Measurements from ENCODE around the gene ZNF385C. TPM values are rescaled to one million over a fixed set of nuclear protein-coding genes. Genes with fewer than 3 reads are reported as not detected.

The ZNF385C gene
- total RNA-seq, 1 donor from 2014 or later, result under 0.01 TPM

DNA sequence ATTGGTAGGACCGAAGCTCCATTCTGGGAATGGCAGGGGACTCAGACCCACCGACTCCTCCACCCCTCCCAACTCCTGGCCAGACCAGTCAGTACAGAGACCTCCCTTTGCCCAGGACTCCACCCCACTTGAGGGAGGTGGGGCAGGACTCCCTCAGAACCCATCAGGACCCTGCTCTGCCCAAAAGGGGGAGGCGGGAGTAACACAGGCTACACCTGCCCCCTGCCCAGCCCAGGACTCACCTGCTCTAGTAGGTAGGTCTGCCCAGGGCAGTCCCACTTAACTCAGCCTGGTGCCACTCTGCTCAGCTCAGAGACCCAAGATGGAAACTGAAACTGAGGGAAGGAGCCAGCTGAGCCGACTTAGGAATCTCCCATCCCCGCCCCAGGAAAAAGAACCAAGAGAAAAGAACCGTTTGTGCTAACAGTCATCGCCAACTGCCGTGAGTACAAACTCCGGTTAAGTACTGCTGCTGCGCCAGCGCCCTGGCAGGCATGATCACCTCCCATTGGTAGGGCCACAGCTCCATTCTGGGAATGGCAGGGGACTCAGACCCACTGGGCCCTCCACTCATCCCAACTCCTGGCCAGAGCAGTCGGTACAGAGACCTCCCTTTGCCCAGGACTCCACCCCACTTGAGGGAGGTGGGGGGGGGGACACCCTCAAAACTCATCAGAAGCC, 13.7 kb upstream of the ZNF385C start:
- H3K27me3 ChIP-seq (ENCODE audit: control insufficient read depth, insufficient read depth, low read length), result no peaks in the 10 kb centered on the region
- FAIRE-seq, result no peak
- H3K4me3 ChIP-seq (ENCODE audit: low read depth, low read length), result peak overlapping the region; percentile 47
- no peak for TF ChIP-seq CTCF (IDR thresholded peaks at IDR 0.05; ENCODE audit: insufficient read depth, low read length, severe bottlenecking)
- peak; percentile 38 for DNase-seq (ENCODE audit: low read depth)
- peaks cover 14% of the 10 kb centered on the region for H3K36me3 ChIP-seq (ENCODE audit: control insufficient read depth, insufficient read depth, low read length)

DNA sequence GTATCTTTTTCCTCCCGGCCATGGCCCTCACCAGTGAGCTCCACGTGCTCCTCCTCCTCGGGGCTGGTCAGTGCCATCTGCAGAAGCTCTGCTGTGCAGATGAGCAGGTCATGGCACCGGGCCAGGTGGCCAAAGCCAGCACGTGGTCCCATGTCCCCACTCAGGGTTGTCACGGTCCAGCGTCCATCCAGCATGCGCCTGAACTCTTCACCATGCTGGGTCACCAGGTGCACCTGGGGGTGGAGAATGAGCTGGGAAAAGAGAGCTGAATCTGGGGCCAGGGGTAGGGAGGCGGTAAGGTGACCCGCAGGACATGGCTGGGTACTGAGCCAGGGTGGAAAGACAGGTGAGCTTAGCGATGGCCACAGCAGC, 13.0 kb upstream of the ZNF385C start:
- no peak overlapping the region for H3K4me3 ChIP-seq (ENCODE audit: low read depth, low read length)
- no peaks in the 10 kb centered on the region for H3K27me3 ChIP-seq (ENCODE audit: control insufficient read depth, insufficient read depth, low read length)
- H3K36me3 ChIP-seq (ENCODE audit: control insufficient read depth, insufficient read depth, low read length), result peaks cover 13% of the 10 kb centered on the region
- FAIRE-seq, result no peak
- no peak for TF ChIP-seq CTCF (IDR thresholded peaks at IDR 0.05; ENCODE audit: insufficient read depth, low read length, severe bottlenecking)
- no peak for DNase-seq (ENCODE audit: low read depth)

DNA sequence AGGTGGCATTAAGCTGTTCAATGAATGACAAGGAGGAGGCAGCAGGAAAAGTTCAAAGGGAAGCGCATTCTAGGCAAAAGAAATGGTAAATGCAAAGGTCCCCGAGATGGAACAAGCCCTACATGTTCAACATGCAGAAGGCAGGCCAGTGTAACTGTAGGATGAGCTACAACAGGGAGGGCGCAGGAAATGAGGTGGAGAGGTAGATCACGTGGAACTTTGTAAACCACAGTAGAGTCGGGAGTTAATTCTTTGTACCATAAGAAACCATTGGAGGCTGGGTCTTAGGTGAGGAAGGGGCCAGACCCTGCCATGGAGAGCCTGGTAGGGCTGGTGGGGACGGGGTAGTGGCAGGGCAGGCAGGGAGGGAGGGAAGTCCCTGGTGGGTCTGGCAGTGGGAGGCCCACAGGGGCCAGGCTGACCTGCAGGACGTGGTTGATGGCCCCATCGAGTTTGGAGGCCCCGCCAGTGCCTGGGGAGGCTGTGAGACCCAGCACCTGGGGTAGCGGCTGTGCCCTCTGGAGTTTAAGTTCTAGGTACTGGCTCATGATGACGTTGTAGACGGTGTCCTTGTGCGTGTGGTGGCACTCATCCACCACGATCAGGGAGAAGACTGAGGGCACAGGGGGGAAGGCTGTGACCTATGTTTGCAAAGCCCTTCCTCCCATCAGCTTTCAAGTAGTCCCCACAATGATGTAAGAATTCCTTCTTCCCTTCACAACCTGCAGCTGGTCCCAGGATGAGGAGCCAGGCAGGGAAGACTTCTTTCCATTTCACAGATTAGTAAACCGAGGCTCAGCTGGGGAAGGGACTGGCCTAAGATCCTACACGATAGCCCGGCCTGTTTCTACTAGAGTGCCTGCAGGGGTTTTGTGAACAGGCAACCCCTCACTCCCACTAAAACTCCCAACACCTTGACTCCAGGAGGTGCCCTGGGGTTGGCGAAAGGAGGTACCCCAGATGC, 12.3 kb upstream of the ZNF385C start:
- no peak overlapping the region for H3K4me3 ChIP-seq (ENCODE audit: low read depth, low read length)
- DNase-seq (ENCODE audit: low read depth) (no peak), FAIRE-seq (no peak)
- peaks cover 6% of the 10 kb centered on the region for H3K36me3 ChIP-seq (ENCODE audit: control insufficient read depth, insufficient read depth, low read length)
- TF ChIP-seq CTCF (IDR thresholded peaks at IDR 0.05; ENCODE audit: insufficient read depth, low read length, severe bottlenecking), result no peak
- H3K27me3 ChIP-seq (ENCODE audit: control insufficient read depth, insufficient read depth, low read length), result no peaks in the 10 kb centered on the region

GRCh38 chr17:42109086-42109485, 10.8 kb upstream of the ZNF385C start:
- FAIRE-seq (no peak), DNase-seq (ENCODE audit: low read depth) (no peak)
- H3K36me3 ChIP-seq (ENCODE audit: control insufficient read depth, insufficient read depth, low read length), result peaks cover 6% of the 10 kb centered on the region
- no peak overlapping the region for H3K4me3 ChIP-seq (ENCODE audit: low read depth, low read length)
- TF ChIP-seq CTCF (IDR thresholded peaks at IDR 0.05; ENCODE audit: insufficient read depth, low read length, severe bottlenecking), result no peak
- no peaks in the 10 kb centered on the region for H3K27me3 ChIP-seq (ENCODE audit: control insufficient read depth, insufficient read depth, low read length)

DNA sequence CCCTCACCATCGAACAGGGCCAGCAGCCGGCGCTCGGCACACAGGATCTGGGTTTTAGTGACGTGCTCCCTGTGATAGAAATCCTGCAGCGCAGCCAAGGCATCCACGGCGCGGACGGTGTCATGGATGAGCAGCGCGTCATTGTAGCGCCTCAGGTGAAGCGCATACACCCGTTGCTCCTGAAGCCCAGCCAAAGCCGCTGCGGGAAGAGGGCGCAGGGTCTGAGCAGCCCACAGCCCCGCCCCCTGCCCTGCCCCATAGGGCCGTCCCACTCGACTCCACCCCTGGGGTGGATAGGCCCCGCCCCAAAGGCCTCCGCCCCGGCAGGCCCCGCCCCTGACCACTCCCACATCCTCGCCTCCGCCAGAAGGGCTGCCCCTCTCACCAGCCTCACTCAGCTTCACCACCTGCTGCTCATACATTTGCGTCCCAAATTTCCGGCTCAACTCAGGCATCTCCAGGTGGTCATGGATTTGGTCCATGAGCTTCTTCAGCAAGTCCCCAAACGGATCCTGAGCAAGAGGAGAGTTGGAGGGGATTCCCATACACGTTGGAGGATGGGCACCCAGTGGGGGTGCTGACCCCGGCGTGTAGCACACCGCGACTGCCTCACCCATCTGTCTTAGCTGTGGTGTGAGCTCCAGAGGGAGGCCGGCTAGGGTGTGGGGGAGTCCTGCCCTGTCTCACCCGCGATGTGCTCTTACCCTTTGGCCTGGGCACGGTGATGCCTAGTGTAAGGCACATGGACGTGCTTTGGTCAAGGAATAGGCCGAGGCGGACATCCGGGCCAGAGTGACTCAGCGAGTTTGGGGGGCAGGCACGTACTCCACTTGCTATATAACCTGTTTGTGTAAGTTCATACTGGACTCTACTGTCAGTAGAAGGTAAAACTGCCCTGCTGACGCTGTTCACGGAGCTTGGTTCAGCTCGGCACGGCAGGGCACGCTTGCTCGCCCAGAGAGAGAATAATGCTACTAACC, 9.6 kb upstream of the ZNF385C start:
- FAIRE-seq (peak; percentile 13), DNase-seq (ENCODE audit: low read depth) (peak; percentile 68)
- peaks cover 2% of the 10 kb centered on the region for H3K36me3 ChIP-seq (ENCODE audit: control insufficient read depth, insufficient read depth, low read length)
- H3K4me3 ChIP-seq (ENCODE audit: low read depth, low read length), result no peak overlapping the region
- no peak for TF ChIP-seq CTCF (IDR thresholded peaks at IDR 0.05; ENCODE audit: insufficient read depth, low read length, severe bottlenecking)
- no peaks in the 10 kb centered on the region for H3K27me3 ChIP-seq (ENCODE audit: control insufficient read depth, insufficient read depth, low read length)
